GM21576 (cell line): Measurements from ENCODE around the gene GPHB5.
"Not testable (repeated sequence)": the region's sequence is repeated elsewhere in the genome, so short reads cannot be mapped to it uniquely, and the experiment has no call there.

Experiments
- ATAC-seq: cut with Tn5 transposase; IDR thresholded peaks from one replicate; pipeline ENCODE4 v1.9.1; 2021; ENCODE audit warnings: mild to moderate bottlenecking, moderate library complexity; ENCODE audit not compliant: unreplicated experiment

The GPHB5 gene

GRCh38 chr14:63296060-63296563 is 22.6 kb downstream of the GPHB5 start:
- peak; percentile 53 for ATAC-seq

- peak; percentile 43 for ATAC-seq
These were observed 23.5 kb downstream of the GPHB5 start for GRCh38 chr14:63295231-63295685.

GRCh38 chr14:63292805-63293204 is 25.9 kb downstream of the GPHB5 start:
- ATAC-seq, result no peak

GRCh38 chr14:63290741-63291430 is 27.8 kb downstream of the GPHB5 start:
- no peak for ATAC-seq

GRCh38 chr14:63288853-63289252 is 29.9 kb downstream of the GPHB5 start:
- no peak for ATAC-seq

GRCh38 chr14:63287666-63288483 is 30.9 kb downstream of the GPHB5 start:
- no peak for ATAC-seq

- ATAC-seq, result no peak
These were observed 32.7 kb downstream of the GPHB5 start for GRCh38 chr14:63286071-63286470.

- no peak for ATAC-seq
These were observed 34.9 kb downstream of the GPHB5 start for GRCh38 chr14:63283884-63284248.

GRCh38 chr14:63282997-63283883 is 35.5 kb downstream of the GPHB5 start:
- ATAC-seq, result peak; percentile 48

GRCh38 chr14:63279933-63280332 is 38.8 kb downstream of the GPHB5 start:
- ATAC-seq, result not testable (repeated sequence)

- ATAC-seq, result no peak
These were observed 41.0 kb downstream of the GPHB5 start for GRCh38 chr14:63277591-63278183.

GRCh38 chr14:63276492-63277342 is 42.0 kb downstream of the GPHB5 start:
- no peak for ATAC-seq

- no peak for ATAC-seq
These were observed 42.7 kb downstream of the GPHB5 start for GRCh38 chr14:63276016-63276415.

GRCh38 chr14:63275611-63276010 is 43.1 kb downstream of the GPHB5 start:
- ATAC-seq, result no peak

GRCh38 chr14:63273717-63274655 is 44.7 kb downstream of the GPHB5 start:
- ATAC-seq, result no peak

- no peak for ATAC-seq
These were observed 45.6 kb downstream of the GPHB5 start for GRCh38 chr14:63273129-63273528.

- no peak for ATAC-seq
These were observed 49.0 kb downstream of the GPHB5 start for GRCh38 chr14:63269561-63270225.

GRCh38 chr14:63268771-63269170 is 50.0 kb downstream of the GPHB5 start:
- no peak for ATAC-seq
